Measurements from ENCODE around the gene EPS8L2. TPM values are rescaled to one million over a fixed set of nuclear protein-coding genes. Genes with fewer than 3 reads are reported as not detected.

The EPS8L2 gene
- total RNA-seq, 1 experiment from 2014 or later, result 92.8 TPM

DNA sequence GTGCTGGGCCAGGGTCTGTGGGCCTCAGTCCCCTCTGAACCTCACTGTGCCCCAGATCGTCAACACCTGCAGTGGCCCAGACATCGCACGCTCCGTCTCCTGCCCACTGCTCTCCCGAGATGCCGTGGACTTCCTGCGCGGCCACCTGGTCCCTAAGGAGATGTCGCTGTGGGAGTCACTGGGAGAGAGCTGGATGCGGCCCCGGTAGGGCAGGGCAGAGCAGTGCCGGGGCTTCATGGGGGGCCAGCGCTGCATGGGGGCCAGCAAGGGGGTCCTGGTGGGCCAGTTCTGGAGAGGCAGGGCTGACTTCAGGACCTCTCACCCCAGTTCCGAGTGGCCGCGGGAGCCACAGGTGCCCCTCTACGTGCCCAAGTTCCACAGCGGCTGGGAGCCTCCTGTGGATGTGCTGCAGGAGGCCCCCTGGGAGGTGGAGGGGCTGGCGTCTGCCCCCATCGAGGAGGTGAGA lies 16.3 kb downstream of the EPS8L2 start:
- Histone ChIP-seq H2AFZ (ENCODE audit: low read length) (no peak overlapping the region), H3K9me3 (ENCODE audit: control insufficient read depth, low read depth, low read length) (no peaks in the 10 kb centered on the region), H3K79me1 (ENCODE audit: insufficient read depth, low read depth, low read length, poor library complexity, severe bottlenecking) (no peaks in the 10 kb centered on the region), H3K27me3 (ENCODE audit: insufficient read depth, low read length) (no peaks in the 10 kb centered on the region), H3K56ac (ENCODE audit: insufficient read length, low read depth, low read length) (no peak overlapping the region), H4K5ac (ENCODE audit: insufficient read length, low read depth, low read length) (no peak overlapping the region), H2BK5ac (ENCODE audit: insufficient read length, low read length) (no peak overlapping the region), H3K18ac (ENCODE audit: insufficient read length, low read depth, low read length) (no peak overlapping the region), H3K14ac (ENCODE audit: insufficient read depth, low read length) (no peak overlapping the region), H2BK12ac (ENCODE audit: insufficient read length, low read depth, low read length) (no peak overlapping the region), H4K91ac (ENCODE audit: insufficient read length, low read depth, low read length) (no peak overlapping the region), H2BK120ac (ENCODE audit: low read depth, low read length, poor library complexity, severe bottlenecking) (no peak overlapping the region), H2BK15ac (ENCODE audit: low read depth, low read length) (no peak overlapping the region), H3K23me2 (ENCODE audit: insufficient read length, low read depth, low read length, poor library complexity, severe bottlenecking) (peaks cover 7% of the 10 kb centered on the region), H4K20me1 (ENCODE audit: control insufficient read depth, insufficient read depth, insufficient read length) (no peaks in the 10 kb centered on the region), H2AK5ac (ENCODE audit: insufficient read length, low read length) (no peak overlapping the region), H3K79me2 (ENCODE audit: insufficient read depth, low read length) (no peaks in the 10 kb centered on the region), H3K27ac (ENCODE audit: insufficient read length, low read depth, low read length) (no peak overlapping the region), H3K23ac (ENCODE audit: insufficient read length, low read depth, low read length) (no peak overlapping the region), H3K9ac (ENCODE audit: extremely low read depth, insufficient read length, low read length) (no peak overlapping the region), H2BK20ac (ENCODE audit: low read depth, low read length, poor library complexity, severe bottlenecking) (no peak overlapping the region), H3K4me2 (ENCODE audit: insufficient read depth, insufficient read length, low read length) (no peak overlapping the region), H3K4ac (ENCODE audit: low read depth, low read length) (no peak overlapping the region), H3K4me1 (ENCODE audit: insufficient read depth, low read length) (no peaks in the 10 kb centered on the region), H4K8ac (replicated peaks; ENCODE audit: insufficient read length, low read depth, low read length) (no peak overlapping the region), H3T11ph (ENCODE audit: low read length) (no peak overlapping the region)
- H3K4me3 Mint-ChIP-seq, result no peak overlapping the region
- H3K4me1 Mint-ChIP-seq, result peaks cover 5 to 25% of the 10 kb centered on the region in 2 experiments; a peak in 3 of 4 replicates
- H3K36me3 Mint-ChIP-seq (ENCODE audit: insufficient read depth in 1 of 3, low read depth in 3 of 3), result peaks cover 0 to 8% (median 0%) of the 10 kb centered on the region in 3 experiments; a peak in 3 of 7 replicates
- WGBS (ENCODE audit: extremely low coverage, insufficient read length, low lambda C conversion rate), result no CpG with 5 or more reads among the region's 20 CpGs
- no peak for TF ChIP-seq CTCF (conservative IDR thresholded peaks at IDR 0.05)
- DNase-seq, result no peak
- H3K9me3 Mint-ChIP-seq, result no peaks in the 10 kb centered on the region
- H3K27ac Mint-ChIP-seq, result no peak overlapping the region
- H3K27me3 Mint-ChIP-seq (ENCODE audit: low read depth), result no peaks in the 10 kb centered on the region
